K562 (cell line): Measurements from ENCODE around the gene VEGFB. TPM values are rescaled to one million over a fixed set of nuclear protein-coding genes. Genes with fewer than 3 reads are reported as not detected.

Source experiments
- CBFB ChIP-seq: sonication (generic); formaldehyde crosslinking; IDR thresholded peaks from 2 replicates; pipeline ENCODE4 v1.4.0; 2020; ENCODE audit warnings: mild to moderate bottlenecking, missing genetic modification reagents
- CHD1 ChIP-seq: fragments of 200-600 bp; sonication (generic); IDR thresholded peaks from one replicate; pipeline ENCODE4 v1.6.1; 2012; ENCODE audit warnings: mild to moderate bottlenecking, moderate library complexity, low read length, inconsistent platforms
- CREM ChIP-seq: IDR thresholded peaks from 2 replicates; pipeline ENCODE4 v1.6.1; 2014; ENCODE audit warnings: antibody characterized with exemption, low read depth
- GABPB1 ChIP-seq: sonication (generic); formaldehyde crosslinking; IDR thresholded peaks from 2 replicates; pipeline ENCODE4 v1.8.0; 2022; ENCODE audit warnings: mild to moderate bottlenecking, missing genetic modification reagents
- HCFC1 ChIP-seq: IDR thresholded peaks from 2 replicates; pipeline ENCODE4 v1.6.1; 2012; ENCODE audit warnings: low read depth, low read length, improper control_type of control experiment
- HNRNPH1 ChIP-seq: fragments of 200-400 bp; formaldehyde crosslinking; optimal IDR thresholded peaks from 2 replicates; pipeline ENCODE3; 2017; ENCODE audit warnings: low read depth, mild to moderate bottlenecking, low read length, moderate library complexity
- JUND ChIP-seq, 2 experiments: IDR thresholded peaks; 2 replicates in 1 of 2; 3 replicates in 1 of 2; pipeline ENCODE4 v1.6.1; 2011; ENCODE audit warnings: borderline replicate concordance in 2 of 2, low read depth in 2 of 2, low read length in 2 of 2, improper control_type of control experiment in 1 of 2, missing biosample characterization in 1 of 2, missing genetic modification characterization in 1 of 2, missing genetic modification reagents in 1 of 2
- MBD1 ChIP-seq: fragments of 250-450 bp; sonication (Bioruptor Pico); IDR thresholded peaks from 2 replicates; pipeline ENCODE4 v1.8.0; 2022; ENCODE audit warnings: inconsistent platforms
- NR2C2 ChIP-seq, 2 experiments: fragments of 200-800 bp in 1 of 2; sonication (Bioruptor generic) in 1 of 2; sonication (generic) in 1 of 2; formaldehyde crosslinking in 1 of 2; IDR thresholded peaks; 2 replicates each; pipeline versions ENCODE4 v1.6.1 to v1.8.0; 2016 to 2022; ENCODE audit warnings: mild to moderate bottlenecking in 1 of 2, missing compliant biosample characterization in 1 of 2, missing genetic modification characterization in 1 of 2, missing genetic modification reagents in 1 of 2
- NR3C1 ChIP-seq: sonication (generic); formaldehyde crosslinking; IDR thresholded peaks from 2 replicates; pipeline ENCODE4 v1.8.1; 2022; ENCODE audit warnings: missing genetic modification reagents
- POLR2A ChIP-seq: fragments of 450-650 bp; conservative IDR thresholded peaks from 2 replicates; pipeline ENCODE4 v1.6.1; 2016
- RFX1 ChIP-seq: fragments of 450-650 bp; IDR thresholded peaks from 2 replicates; pipeline ENCODE4 v1.6.1; 2016; ENCODE audit warnings: mild to moderate bottlenecking, moderate library complexity
- SFPQ ChIP-seq: fragments of 200-400 bp; formaldehyde crosslinking; IDR thresholded peaks from 2 replicates; pipeline ENCODE4 v1.6.1; 2017; ENCODE audit warnings: mild to moderate bottlenecking, low read depth, low read length, moderate library complexity
- SMAD4 ChIP-seq: fragments of 250-450 bp; sonication (Bioruptor Pico); conservative IDR thresholded peaks from 2 replicates; pipeline ENCODE4 v1.8.0; 2021; ENCODE audit warnings: inconsistent platforms, mild to moderate bottlenecking, moderate library complexity
- SMARCA4 ChIP-seq: fragments of 450-650 bp; IDR thresholded peaks from 2 replicates; pipeline ENCODE4 v1.6.1; 2016
- SP1 ChIP-seq: sonication (generic); formaldehyde crosslinking; IDR thresholded peaks from 2 replicates; pipeline ENCODE4 v1.8.1; 2022; ENCODE audit warnings: mild to moderate bottlenecking, missing genetic modification reagents
- ZBTB11 ChIP-seq, 3 experiments: fragments of 200-800 bp in 1 of 3; fragments of 250-450 bp in 1 of 3; fragments of 450-650 bp in 1 of 3; sonication (Bioruptor Pico) in 1 of 3; sonication (Bioruptor generic) in 1 of 3; formaldehyde crosslinking in 1 of 3; IDR thresholded peaks; 2 replicates each; pipeline versions ENCODE4 v1.6.1 to v1.8.0; 2016 to 2022; ENCODE audit warnings: mild to moderate bottlenecking in 2 of 3, missing genetic modification characterization in 2 of 3, missing compliant biosample characterization in 1 of 3, moderate library complexity in 1 of 3
- ZNF324 ChIP-seq: fragments of 250-450 bp; sonication (Bioruptor Pico); IDR thresholded peaks from 2 replicates; pipeline ENCODE4 v1.4.0; 2020; ENCODE audit warnings: mild to moderate bottlenecking
- ZNF780A ChIP-seq: fragments of 250-450 bp; sonication (Bioruptor Pico); IDR thresholded peaks from 2 replicates; pipeline ENCODE4 v1.5.0; 2021; ENCODE audit warnings: mild to moderate bottlenecking
- polyA plus RNA-seq, 8 experiments: library from polyadenylated mRNA; depleted of rRNA in 4 of 8; stranded (reverse) in 5 of 8; unstranded in 3 of 8; fragments of >200 nt; fragmentation: Nextera tagmentation in 2 of 8; fragmentation: Illumina TruSeq in 1 of 8; extraction: Ambion mirVana in 2 of 8; extraction: Trizol in 1 of 8; gene quantifications; 2 replicates each; pipeline versions ENCODE4 v1.2.1 to v1.2.3, GENCODE V29; 2011 to 2014; ENCODE audit warnings: inconsistent platforms in 1 of 8, missing spikeins in 1 of 8
- total RNA-seq, 7 experiments: library from RNA; depleted of rRNA in 6 of 7; stranded (reverse); fragments of >200 nt in 6 of 7; fragmentation: Illumina TruSeq in 2 of 7; extraction: Trizol in 2 of 7; gene quantifications; 2 replicates each; pipeline versions ENCODE4 v1.2.1 to v1.2.3, GENCODE V29; 2011 to 2021; ENCODE audit warnings: low replicate concordance in 1 of 7

Gene VEGFB
- total and polyA plus RNA-seq, 9 of the 15 experiments (the other 6 are each of a cell fraction or from before 2014, with no cell fraction given): 11.0 to 83.4 (median 25.7) TPM

- TF ChIP-seq ZBTB11 (CRISPR knock-in tag; IDR thresholded peaks at IDR 0.05): peak in 2 of 3 experiments; percentile 43 to 89; a peak in 3 of 6 replicates
- TF ChIP-seq MBD1 (CRISPR knock-in tag): no peak
- TF ChIP-seq HCFC1: peak; percentile 75
- TF ChIP-seq HNRNPH1: peak; percentile 100
- TF ChIP-seq NR2C2 (CRISPR knock-in tag; IDR thresholded peaks at IDR 0.05): peak; percentile 46; the same call in 1 of the 2 replicates
- peak; percentile 98 for TF ChIP-seq NR2C2 (tag; IDR thresholded peaks at IDR 0.05)
- peak; percentile 50; the same call in 1 of the 2 replicates for TF ChIP-seq POLR2A
- TF ChIP-seq RFX1: peak; percentile 75
- peak; percentile 95 for TF ChIP-seq SFPQ
- TF ChIP-seq NR3C1 (CRISPR knock-in tag): no peak
- 0 out of 2 replicates have a peak, but pooled peaks have one; percentile 29 for TF ChIP-seq CREM
- peak; percentile 8; the same call in 1 of the 2 replicates for TF ChIP-seq JUND (IDR thresholded peaks at IDR 0.05; ENCODE audit: borderline replicate concordance, low read depth, low read length)
- no peak for TF ChIP-seq JUND (tag; IDR thresholded peaks at IDR 0.05; ENCODE audit: borderline replicate concordance, low read depth, low read length)
- peak; percentile 57 for TF ChIP-seq SMAD4 (CRISPR knock-in tag)
- 0 out of 2 replicates have a peak, but pooled peaks have one; percentile 31 for TF ChIP-seq SMARCA4
- TF ChIP-seq SP1 (CRISPR knock-in tag): peak; percentile 43; the same call in 1 of the 2 replicates
- TF ChIP-seq CHD1: peak; percentile 50
- 0 out of 2 replicates have a peak, but pooled peaks have one; percentile 33 for TF ChIP-seq CBFB (CRISPR knock-in tag)
- peak; percentile 27; the same call in 1 of the 2 replicates for TF ChIP-seq ZNF324 (CRISPR knock-in tag)
- peak; percentile 26 for TF ChIP-seq GABPB1 (CRISPR knock-in tag)
- TF ChIP-seq ZNF780A (CRISPR knock-in tag): peak; percentile 9; the same call in 1 of the 2 replicates
These were observed 50.8 kb downstream of the VEGFB start, which contains the start of gene GPR137 (continued) for GRCh38 chr11:64284962-64285884.
